Neural progenitor cell (in vitro differentiated cells): ENCODE measurements around the gene AHNAK2.

Experiments
- CTCF ChIP-seq: fragments of 200-600 bp; sonication (generic); IDR thresholded peaks from 2 replicates; pipeline ENCODE4 v1.5.1; 2017; ENCODE audit warnings: antibody characterized with exemption, mild to moderate bottlenecking
- EZH2 ChIP-seq: fragments of 200-600 bp; sonication (generic); IDR thresholded peaks from 2 replicates; pipeline ENCODE4 v1.6.1; 2017; ENCODE audit warnings: antibody characterized with exemption, mild to moderate bottlenecking, moderate library complexity

- TF ChIP-seq CTCF (no peak), EZH2 (no peak)
Observed at GRCh38 chr14:104933746-104934733, 44.1 kb downstream of the AHNAK2 start.
